Measurements from ENCODE around the gene CDX2.

Gene CDX2

DNA sequence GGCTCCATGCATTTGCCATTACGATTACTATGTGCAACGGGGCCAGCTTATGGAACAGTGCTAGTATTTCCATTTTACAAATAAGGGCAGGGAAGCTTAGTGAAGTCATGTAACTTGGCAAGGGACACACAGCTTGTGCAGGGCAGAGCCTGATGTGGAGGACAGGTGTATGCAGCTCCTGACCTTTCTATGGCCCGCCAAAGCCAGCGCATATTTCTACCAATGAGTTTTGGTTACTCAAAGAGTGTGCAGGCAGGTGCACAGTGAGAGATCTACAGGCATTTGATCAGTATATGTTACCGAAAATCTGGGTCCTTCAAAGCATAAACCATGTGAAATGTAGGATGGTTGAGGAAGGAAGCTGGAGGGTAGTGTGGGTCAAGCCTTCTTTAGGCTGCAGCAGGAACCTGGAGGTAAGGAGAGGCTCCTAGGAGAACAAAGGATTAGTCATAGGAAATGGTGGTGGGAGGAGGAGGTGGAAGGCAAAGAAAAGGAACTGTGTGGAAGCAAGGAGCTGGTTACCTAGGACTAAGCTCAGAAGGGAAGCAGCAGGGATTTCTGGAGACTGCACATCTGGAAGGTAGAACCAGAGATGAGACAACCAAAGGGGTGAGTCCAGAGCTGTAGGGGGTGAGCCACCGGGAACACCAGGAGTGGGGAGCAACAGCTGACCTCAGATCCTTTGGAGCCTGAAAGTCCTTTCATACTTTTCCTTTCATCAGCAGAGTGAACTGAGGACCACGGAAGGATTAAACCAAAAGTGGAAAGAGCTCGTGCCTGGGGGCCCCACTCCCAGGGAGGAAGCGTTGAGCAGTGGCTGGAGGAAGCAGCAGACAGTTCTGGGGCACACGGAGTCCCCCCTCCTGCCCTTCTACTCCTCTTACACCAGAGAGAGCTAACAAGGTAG, 53.6 kb downstream of the CDX2 start:
- DNase-seq, result no peak

- no peak for DNase-seq
These were observed 56.0 kb downstream of the CDX2 start for GRCh38 chr13:27913160-27913559.

DNA sequence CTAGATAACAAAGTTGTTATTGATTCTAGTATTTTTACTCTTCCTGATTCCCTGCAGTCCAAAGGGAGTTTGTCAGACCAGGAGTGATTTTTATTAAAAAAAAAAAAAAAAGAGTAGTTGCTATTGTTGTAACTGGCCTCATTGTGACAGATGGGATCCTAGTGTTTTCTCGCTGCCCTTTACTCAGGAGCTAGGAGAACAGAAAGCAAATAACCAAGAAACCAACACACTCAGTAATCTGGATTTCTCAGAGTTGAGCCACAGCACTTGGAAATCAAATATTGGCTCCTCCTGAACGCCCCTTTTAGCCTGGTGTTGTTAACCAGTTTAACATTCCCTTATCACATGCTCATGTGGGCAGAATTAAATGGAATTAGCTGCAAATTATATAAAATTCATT, 57.6 kb downstream of the CDX2 start:
- no peak for DNase-seq
